ENCODE measurements around the gene HSPB2.

DNA sequence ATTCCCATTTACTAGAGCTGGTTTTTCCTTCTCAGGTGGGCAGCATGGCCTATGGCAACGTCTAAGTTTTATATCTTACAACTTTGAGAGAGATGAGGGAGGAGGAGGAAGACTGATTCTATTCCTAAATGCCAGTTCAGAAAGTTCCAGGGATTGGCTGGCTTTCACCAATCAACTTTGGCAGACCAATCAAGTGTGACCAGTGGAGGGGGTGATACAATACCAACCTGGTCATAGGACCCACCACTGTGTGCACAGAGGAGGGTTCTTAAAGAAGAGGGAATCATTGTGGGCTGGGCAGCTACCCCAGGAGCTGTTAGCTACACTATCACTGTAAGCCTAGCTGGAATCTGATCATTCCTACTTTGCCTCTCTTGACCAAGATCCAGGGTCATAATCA is 32.7 kb downstream of the HSPB2 start:
- TF ChIP-seq ZNF274 (IDR thresholded peaks at IDR 0.05; ENCODE audit: insufficient read depth, insufficient read length) (no peak), RCOR1 (conservative IDR thresholded peaks at IDR 0.05; ENCODE audit: low read depth, low read length) (no peak), SUZ12 (IDR thresholded peaks at IDR 0.05; ENCODE audit: unreplicated experiment) (no peak), FOXM1 (IDR thresholded peaks at IDR 0.05; ENCODE audit: low read depth, low read length) (no peak), HCFC1 (IDR thresholded peaks at IDR 0.05; ENCODE audit: low read length) (no peak), MXI1 (IDR thresholded peaks at IDR 0.05; ENCODE audit: low read depth, low read length) (no peak), IRF5 (IDR thresholded peaks at IDR 0.05; ENCODE audit: borderline replicate concordance) (no peak)
- TF ChIP-seq, protein P1, sequence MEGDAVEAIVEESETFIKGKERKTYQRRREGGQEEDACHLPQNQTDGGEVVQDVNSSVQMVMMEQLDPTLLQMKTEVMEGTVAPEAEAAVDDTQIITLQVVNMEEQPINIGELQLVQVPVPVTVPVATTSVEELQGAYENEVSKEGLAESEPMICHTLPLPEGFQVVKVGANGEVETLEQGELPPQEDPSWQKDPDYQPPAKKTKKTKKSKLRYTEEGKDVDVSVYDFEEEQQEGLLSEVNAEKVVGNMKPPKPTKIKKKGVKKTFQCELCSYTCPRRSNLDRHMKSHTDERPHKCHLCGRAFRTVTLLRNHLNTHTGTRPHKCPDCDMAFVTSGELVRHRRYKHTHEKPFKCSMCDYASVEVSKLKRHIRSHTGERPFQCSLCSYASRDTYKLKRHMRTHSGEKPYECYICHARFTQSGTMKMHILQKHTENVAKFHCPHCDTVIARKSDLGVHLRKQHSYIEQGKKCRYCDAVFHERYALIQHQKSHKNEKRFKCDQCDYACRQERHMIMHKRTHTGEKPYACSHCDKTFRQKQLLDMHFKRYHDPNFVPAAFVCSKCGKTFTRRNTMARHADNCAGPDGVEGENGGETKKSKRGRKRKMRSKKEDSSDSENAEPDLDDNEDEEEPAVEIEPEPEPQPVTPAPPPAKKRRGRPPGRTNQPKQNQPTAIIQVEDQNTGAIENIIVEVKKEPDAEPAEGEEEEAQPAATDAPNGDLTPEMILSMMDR (IDR thresholded peaks at IDR 0.05 in 2 of 3, conservative IDR thresholded peaks at IDR 0.05 in 1 of 3; ENCODE audit: control insufficient read depth in 2 of 3, extremely low read depth in 1 of 3, insufficient read depth in 1 of 3, low read depth in 3 of 3, low read length in 3 of 3): no peak
